Activated CD8-positive, alpha-beta memory T cell treated with anti-CD3 and anti-CD28 coated beads for 24 hours (primary cell): Measurements from ENCODE around the gene SRSF4.

Experiments used
- DNase-seq: peaks from one replicate; pipeline ENCODE4 v3.0.0-alpha.2; 2020

SRSF4 gene

DNA sequence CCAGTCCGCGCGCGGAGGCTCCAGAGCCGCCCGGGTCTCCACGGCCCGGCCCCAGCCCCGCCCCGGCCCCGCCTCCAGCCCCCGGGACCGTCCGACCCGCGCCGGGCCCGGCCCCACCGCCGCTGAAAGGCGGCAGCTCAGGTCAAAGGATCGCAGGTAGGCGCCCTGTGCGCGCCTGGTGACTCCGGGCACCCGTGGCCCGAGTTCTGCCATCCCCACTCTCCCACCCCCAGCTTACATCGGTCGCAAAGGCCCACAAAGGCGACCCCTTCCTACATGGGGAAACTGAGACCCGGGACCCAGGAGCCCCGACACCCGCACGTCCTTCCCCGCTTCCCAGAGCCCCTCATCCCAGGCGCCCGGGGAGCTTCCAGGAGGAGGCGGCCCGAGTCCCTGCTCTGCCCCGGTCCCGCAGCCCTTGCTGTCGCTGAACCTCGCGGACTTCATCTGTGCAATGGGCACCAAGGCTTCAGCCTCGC, 57.8 kb downstream of the SRSF4 start, which contains the start of gene TMEM200B:
Gene TMEM200B, minus strand, starts transcription at position 17 of the 479 bp plus-strand sequence. CDS start 2,075 bp downstream, outside the sequence.
- DNase-seq, result no peak

DNA sequence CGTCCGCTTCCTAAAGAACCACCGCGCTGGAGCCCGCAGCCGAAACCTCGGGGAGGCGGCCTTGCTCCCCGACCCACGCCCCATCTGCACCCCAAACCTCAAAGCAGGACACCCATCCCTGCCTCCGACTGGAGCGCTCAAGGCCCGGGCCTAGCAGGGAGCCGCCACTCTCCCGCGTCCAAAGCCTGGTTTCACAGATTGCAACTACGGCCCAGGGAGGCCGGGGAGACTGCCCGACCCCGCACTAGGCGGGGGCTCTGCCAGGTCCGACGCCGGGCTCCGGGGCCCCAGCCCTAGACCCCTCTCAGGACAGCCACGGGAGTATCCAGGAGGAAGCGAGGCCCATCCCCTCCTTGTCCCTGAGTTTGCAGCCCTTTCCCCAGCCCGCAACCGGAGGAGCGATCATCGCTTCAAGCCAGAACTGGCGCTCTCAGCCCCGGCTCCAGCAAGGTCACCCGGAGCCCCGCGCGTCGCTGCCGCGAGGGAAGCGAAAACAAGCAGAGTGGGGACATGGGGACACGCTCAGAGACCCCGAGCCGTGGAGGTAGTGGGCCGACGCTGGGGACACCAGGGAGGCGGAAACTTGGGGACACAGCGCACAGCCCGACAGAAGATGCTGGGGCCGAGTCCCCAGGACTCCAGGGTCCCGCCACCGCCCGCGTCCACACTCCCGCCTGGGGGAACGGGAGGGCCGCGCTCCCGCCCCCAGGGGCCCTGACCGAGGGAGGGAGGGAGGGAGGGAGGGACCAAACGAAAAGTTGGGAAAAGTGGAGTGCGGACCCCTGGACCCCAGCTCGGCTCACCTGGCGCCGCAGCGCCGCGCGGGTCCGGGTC, 58.4 kb downstream of the SRSF4 start:
- peak; percentile 72 for DNase-seq

DNA sequence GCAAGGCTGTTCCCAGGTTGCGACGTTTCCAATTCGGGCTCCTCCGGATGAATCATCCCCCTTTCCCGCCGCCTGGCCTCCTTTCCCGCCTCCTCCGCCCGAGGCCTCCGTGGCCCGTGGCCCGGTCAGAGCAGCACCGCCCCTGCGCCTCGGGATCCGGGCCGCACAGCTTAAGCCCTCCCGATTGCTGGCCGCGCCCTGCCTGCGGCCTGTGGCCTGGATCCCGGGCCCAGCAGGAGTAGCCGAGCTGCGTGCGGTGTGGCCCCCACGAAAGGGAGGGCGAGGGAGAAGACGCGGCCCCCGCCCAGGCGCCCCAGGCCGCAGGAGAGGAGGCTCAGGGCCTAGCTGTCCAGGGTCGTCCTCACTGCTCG, 59.0 kb downstream of the SRSF4 start:
- no peak for DNase-seq

DNA sequence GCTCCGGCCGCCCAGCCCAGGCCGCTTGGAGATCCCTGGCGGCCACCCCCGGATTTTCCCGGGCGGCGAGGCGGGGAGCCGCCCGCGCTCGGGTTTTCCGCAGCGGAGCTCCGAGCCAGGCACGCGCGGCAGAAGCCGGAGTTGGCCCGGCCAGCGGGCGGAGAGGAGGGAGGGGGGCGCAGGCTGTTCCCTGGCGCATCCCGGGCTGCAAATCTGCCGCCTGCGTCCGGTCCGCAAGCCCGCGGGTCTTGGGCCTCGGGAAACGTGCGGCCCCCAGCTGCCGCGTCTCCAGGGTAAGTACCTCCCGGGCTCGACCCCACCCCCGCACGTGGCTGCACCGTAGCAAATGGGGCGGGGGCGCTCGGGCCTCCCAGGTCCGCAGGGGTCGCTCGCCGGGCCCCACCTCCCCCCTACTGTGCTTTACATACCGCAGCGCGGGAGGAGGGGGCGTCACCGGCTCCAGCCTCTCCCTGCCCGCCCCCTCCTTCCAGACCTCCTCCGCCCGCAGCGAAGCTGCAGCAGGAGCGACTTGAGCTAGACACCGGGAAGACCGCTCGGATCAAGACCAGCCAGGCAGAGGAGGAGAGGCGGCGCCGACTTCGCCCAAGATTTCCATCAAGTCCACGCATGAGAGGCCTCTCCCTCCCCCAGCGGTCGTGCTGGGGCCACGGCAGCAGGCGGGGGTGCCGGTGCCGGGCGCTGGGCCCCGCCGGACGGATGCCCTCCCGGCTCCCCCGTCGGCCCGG, 59.6 kb downstream of the SRSF4 start:
- no peak for DNase-seq

DNA sequence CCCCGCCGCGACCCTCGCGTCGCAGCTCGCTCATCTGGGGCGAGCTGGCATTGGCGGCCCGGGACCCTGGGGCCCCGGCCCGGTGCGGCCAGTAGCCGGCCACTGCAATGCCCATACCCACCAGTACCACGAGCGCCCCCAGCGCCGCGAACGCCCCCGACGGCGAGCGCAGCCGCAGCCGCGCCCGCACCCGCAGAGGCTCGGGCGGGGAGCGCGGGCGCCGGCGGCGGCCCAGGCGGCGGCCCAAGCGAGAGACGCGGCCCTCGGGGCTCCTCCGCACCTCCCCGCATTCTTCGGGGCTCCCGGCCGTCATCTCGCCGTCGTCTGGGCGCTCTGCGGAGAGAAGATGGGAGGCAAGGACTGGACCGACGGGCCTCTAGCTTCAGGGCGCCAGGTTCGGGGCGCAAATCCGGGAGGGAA, 60.2 kb downstream of the SRSF4 start:
- DNase-seq, result no peak

DNA sequence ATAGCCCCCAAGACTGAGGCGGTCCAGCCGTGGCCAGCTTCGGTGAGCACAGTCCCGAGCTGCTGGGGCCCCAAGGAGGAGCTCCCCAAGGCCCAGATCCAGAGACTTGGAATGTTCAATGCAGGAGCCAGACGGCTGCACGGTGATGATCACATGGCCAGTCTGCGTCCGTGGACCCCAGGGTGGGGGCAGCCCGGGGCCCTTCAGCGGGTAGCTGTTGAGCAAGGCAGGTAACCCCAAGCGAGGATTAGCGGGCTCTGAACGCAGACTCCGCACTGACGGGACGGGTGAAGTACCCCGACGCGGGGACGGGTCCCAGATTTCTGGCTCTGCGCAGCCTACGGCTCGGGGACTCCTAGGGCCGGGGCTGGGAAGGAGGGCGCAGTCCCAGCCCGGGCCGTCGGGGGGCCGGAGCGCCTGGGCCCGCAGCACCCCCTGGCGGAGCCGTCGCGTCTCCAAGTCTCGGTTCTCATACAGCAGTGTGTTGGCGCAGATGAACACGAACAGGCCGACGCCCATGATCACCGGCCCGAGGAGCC, 60.7 kb downstream of the SRSF4 start:
- peak; percentile 85 for DNase-seq

DNA sequence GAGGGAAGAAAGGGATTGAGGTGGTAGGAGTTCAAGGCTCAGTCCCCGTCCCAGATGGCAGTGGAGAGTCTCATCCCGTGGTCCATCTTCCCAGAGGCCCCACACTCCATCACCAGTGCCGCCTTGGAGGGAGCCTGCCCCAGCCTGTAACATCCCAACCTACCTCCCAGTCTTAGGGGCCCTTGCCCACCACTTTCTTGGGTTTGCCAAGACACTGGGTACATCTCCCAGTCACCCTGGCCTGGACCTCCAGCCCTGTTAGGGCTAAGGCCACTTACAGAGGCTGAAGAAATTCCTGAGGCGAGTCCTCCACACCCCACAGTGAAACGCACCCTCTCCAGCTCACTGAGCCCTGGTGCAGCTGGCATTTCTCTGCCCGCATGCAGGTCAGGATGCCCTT, 61.3 kb downstream of the SRSF4 start:
- no peak for DNase-seq

DNA sequence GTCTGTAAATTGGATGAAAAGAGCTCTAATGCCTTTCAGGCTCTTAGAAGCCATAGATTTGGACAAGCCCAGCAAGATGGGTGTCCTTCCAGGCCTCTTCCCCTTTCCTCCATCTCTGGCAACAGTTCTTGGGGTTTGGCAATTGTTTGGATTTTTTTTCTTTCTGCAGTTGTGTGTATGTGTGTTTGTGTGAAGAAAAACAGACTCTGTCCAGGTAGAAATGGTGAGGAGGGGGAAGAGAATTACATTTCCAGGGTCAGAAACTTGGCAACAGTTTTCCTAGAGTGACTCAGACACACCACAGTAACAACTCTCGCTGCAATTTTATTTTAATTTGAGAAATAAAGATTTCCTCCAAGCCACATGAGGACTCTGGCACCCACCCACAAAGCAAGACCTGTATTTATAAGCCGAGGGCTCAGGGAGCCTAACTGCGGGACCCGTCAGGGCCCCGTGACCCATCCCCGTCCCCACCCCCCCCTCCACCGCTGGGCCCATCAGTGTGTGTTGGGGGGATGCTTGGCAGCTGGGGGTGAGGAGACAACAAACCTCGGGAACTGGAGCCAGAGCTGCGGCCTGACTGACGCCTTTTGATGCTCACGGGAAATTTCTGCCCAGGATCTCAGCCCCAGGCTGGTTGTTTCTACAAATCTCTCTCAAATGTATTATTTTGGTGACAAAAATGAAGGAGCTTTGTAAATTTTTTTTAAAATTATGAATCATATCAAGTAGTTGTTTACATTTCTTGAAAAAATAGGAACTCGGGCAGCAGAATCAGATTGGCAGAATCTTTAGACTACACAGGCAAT, 62.4 kb downstream of the SRSF4 start:
- DNase-seq, result no peak

DNA sequence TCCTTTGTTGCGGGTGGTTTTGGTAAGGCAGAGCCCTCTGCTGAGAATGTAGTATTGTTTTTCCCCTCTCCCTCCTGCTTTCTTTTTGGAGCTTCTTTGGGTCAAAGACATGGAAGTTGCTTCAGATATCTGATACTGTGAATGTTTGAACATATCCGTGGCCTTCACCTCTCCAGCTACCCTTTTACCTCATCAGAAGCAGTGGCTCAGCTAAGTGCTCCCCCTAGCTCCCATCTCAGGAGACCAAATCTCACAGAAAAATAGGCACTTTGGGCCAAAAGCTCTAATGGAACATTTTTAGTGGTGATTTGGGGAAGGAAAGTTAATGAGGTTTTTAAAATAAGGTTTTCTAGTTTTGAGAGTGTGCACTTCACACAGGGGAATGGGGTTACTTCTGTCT, 64.3 kb downstream of the SRSF4 start:
- no peak for DNase-seq

DNA sequence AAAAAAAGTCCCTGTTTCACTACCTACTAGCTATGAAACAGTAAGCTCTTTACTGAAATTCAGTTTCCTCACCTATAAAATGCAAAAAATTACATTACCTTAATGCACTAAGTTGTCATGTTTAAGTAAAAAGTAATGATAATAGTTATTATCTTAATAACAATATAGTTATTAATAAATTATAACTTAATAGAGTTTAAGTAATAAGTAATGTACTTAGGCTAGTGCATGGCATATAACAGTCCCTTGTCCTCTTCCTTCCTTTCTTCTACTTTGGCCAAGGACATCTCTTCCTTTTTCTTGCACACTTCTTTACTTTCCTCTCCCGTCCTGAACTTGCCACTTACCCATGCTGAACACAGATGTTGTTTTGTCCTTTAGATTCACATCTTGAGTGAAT, 67.0 kb downstream of the SRSF4 start:
- DNase-seq, result no peak

DNA sequence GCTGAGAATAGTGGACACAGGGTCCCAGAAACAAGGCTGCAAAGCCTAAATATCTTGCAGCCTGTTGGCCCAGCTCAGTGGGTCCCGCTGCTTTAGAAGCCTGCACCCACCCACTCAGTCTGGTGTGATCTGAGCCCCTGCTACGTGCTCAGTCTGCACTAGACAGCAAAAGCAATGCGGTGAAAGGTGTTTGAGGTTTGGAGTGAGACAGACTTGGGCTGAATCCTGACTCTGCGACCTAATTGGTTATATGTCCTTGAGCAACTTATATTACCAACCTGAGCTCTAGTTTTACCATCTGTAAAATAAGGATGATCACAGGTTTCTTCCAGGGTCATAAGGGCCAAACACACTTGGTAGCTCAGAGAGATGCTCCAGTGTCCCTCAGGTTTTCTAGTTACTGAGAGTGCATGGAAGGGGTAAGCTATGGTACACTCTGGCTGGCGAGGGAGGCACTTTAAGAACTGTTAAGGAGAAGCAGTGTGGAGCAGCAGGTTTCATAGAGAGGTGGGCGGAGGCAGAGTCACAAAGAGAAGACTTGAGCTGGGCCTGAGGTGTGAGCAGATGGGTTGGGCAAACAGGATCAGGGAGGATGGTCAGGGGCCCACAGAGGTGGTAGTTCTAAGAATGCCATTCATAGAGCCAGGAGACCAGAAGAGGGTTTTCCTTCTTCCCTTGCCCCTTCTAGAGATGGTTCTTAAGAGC, 68.1 kb downstream of the SRSF4 start:
- no peak for DNase-seq

DNA sequence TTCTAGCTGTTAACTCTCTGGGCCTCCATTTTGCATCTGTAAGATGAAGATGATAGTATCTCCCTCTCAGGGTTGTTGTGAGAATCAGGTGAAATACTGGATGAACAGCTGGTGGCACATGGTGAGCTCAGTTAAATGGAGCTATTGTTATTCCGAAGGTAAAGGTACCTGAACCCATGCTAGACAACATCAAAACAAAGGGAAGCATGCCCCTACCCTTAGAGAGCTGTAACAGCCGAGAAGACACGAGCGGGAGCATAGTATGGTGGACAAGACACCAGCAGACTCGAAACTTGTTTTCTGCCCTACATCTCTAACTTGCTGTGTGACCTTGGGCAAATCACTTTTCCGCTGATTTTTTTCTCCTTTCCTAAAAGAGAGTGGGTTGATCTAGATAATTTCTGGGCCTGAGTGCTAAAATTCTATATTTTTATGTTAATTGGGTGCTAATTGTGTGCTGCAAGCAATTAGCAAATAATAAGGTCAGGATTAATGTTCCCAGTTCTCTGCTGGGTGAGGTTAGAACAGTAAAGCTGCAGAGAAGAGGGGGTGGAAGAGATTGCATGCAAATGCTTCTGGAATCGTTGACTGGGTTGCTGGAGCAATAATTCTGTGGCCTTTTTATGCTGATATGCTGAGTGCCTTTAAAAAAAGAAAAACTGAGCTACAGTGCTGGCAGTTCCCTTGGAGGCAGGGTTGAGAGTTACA, 68.8 kb downstream of the SRSF4 start:
- no peak for DNase-seq

DNA sequence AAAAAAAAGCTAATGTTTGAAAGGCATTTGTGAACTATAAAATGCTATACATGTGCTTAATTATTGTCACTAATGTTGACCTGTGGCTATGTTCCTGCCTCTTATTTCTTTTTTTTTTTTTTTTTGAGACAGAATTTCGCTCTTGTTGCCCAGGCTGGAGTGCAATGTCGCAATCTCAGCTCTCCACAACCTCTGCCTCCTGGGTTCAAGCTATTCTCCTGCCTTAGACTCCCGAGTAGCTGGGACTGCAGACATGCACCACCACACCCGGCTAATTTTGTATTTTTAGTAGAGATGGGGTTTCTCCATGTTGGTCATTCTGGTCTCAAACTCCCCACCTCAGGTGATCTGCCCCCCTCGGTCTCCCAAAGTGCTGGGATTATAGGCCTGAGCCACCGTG, 73.7 kb downstream of the SRSF4 start:
- peak; percentile 4 for DNase-seq

DNA sequence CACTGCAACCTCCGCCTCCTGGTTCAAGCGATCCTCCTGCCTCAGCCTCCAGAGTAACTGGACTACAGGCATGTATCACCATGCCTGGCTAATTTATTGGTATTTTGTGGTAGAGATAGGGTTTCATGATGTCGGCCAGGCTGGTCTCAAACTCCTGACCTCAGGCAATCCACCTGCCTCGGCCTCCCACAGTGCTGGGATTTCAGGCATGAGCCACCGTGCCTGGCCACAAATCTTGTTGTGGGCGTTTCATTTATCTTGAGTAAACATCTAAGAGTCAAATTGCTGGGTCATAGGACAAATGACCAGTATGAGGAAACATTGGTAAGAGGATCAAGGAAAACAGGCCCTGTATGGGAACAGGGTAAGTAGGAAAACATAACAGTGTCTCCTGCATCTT, 75.9 kb downstream of the SRSF4 start:
- DNase-seq, result no peak

DNA sequence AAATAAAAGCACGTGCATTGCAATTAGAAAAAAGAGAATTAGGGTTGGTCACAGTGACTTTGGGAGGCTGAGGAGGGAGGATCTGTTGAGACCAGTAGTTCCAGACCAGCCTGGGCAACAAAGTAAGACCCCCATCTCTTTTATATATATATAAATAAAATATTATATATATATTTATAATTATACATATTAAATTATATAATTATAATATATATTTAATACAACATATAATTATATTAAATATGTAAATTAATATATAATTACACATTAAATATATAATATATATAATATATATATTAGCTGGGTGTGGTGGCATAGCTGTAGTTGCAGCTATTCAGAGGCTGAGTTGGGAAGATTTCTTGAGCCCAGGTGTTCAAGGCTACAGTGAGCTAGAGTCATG, 81.2 kb downstream of the SRSF4 start:
- no peak for DNase-seq

DNA sequence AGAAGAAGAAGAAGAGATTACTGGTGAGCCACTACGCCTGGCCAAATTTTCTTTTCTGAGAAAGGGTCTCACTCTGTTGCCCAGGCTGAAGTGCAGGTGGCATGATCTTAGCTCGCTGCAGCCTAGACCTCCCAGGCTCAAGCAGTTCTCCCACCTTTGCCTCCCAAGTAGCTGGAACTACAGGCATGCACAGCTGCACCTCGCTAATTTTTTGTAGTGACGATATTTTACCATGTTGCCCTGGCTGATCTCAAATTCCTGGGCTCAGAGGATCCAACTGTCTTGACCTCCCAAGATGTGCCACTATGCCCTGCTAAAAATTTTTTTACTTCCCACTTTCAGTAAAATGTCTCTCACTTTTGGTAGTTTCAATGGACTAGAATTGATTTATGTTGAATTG, 82.4 kb downstream of the SRSF4 start:
- DNase-seq, result no peak
